Thyroid gland (tissue), 4 donors: ENCODE results near the gene SHROOM2.

Source experiments
- POLR2A ChIP-seq, 2 donors: fragments of 450-650 bp; IDR thresholded peaks; one replicate each; pipeline ENCODE4 v1.6.1; 2017; ENCODE audit warnings: antibody characterized with exemption in 2 of 2, mild to moderate bottlenecking in 2 of 2, moderate library complexity in 1 of 2
- TF ChIP-seq, protein P1 (sequence below), 6 experiments: fragments of 200-600 bp in 3 of 6; fragments of 450-650 bp in 3 of 6; sonication (generic) in 3 of 6; IDR thresholded peaks; one replicate each; pipeline ENCODE4 v1.5.1; 2016 to 2019; ENCODE audit warnings: antibody characterized with exemption in 6 of 6, mild to moderate bottlenecking in 2 of 6, inconsistent platforms in 1 of 6, moderate library complexity in 1 of 6

GRCh38 chrX:9882669-9883446, 96.6 kb downstream of the SHROOM2 start:
- no peak for TF ChIP-seq POLR2A (IDR thresholded peaks at IDR 0.05)
- TF ChIP-seq, protein P1, sequence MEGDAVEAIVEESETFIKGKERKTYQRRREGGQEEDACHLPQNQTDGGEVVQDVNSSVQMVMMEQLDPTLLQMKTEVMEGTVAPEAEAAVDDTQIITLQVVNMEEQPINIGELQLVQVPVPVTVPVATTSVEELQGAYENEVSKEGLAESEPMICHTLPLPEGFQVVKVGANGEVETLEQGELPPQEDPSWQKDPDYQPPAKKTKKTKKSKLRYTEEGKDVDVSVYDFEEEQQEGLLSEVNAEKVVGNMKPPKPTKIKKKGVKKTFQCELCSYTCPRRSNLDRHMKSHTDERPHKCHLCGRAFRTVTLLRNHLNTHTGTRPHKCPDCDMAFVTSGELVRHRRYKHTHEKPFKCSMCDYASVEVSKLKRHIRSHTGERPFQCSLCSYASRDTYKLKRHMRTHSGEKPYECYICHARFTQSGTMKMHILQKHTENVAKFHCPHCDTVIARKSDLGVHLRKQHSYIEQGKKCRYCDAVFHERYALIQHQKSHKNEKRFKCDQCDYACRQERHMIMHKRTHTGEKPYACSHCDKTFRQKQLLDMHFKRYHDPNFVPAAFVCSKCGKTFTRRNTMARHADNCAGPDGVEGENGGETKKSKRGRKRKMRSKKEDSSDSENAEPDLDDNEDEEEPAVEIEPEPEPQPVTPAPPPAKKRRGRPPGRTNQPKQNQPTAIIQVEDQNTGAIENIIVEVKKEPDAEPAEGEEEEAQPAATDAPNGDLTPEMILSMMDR (IDR thresholded peaks at IDR 0.05): no peak
